Dendritic cell treated with granulocyte-macrophage colony-stimulating factor and Interleukin-4, amounts not matched to agents 40 ng/mL and 50 ng/mL, for 4 days (primary cell): ENCODE results near the gene ENKUR.
A peak's percentile ranks its signal among the peaks of the same experiment; 100 is the strongest.

ENCODE experiments used
- H3K27ac Mint-ChIP-seq: one replicate; pipeline ENCODE4 v1.8.0; 2022; ENCODE audit warnings: mild to moderate bottlenecking, mixed read lengths
- H3K27me3 Mint-ChIP-seq: one replicate; pipeline ENCODE4 v1.8.0; 2022; ENCODE audit warnings: mild to moderate bottlenecking, mixed read lengths
- H3K36me3 Mint-ChIP-seq: one replicate; pipeline ENCODE4 v1.8.0; 2022; ENCODE audit warnings: low read depth, mixed read lengths
- H3K4me1 Mint-ChIP-seq: one replicate; pipeline ENCODE4 v1.8.0; 2022; ENCODE audit warnings: low read depth, mixed read lengths
- H3K4me3 Mint-ChIP-seq: one replicate; pipeline ENCODE4 v1.8.0; 2022; ENCODE audit warnings: mild to moderate bottlenecking, moderate library complexity, mixed read lengths
- H3K9me3 Mint-ChIP-seq: one replicate; pipeline ENCODE4 v1.8.0; 2022; ENCODE audit warnings: mixed read lengths
- intact Hi-C: fragments of 100-400 bp; cut with micrococcal nuclease; formaldehyde crosslinking; loops from one replicate; pipeline ENCODE4 v1.15.0; 2022

Gene ENKUR, protein sequence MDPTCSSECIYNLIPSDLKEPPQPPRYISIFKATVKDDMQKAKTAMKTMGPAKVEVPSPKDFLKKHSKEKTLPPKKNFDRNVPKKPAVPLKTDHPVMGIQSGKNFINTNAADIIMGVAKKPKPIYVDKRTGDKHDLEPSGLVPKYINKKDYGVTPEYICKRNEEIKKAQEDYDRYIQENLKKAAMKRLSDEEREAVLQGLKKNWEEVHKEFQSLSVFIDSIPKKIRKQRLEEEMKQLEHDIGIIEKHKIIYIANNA

GRCh38 chr10:25015828-25016375 lies at the start of gene ENKUR:
ENKUR (minus strand) TSS chr10:25016158; CDS start chr10:25015936, 222 bp downstream.
- Mint-ChIP-seq H3K27me3 (no peaks in the 10 kb centered on the region), H3K27ac (peak within 1 kb of the TSS; percentile 97), H3K4me1 (peaks cover 21% of the 10 kb centered on the region), H3K9me3 (no peaks in the 10 kb centered on the region), H3K4me3 (peak within 1 kb of the TSS; percentile 81), H3K36me3 (peaks cover 6% of the 10 kb centered on the region)
- intact Hi-C loops = loop anchor here (1.0 to 10.0 kb wide), 2 partner anchors 151 to 292 kb away; no protein-coding TSS in a partner anchor

DNA sequence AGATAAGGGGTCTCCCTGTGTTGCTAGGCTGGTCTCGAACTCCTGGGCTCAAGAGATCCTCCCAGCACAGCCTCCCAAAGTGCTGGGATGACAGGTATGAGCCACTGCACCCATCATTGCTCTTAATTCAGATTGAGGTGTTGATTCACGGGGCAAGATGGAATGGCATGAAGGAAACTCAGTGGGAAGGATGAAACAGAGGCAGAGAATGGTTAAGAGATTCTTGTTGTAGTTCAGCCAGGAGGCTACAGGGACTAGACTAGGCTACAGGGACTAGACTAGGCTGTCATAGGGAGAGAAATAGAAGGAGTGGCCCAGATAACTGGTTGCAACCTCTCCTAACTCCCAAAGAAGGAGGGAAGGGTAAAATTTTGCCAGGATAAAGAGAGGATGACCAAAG lies 48.4 kb upstream of the ENKUR start:
- intact Hi-C loops = no loop called here
- Mint-ChIP-seq H3K36me3 (no peaks in the 10 kb centered on the region), H3K27ac (no peak overlapping the region), H3K27me3 (peaks cover 3% of the 10 kb centered on the region), H3K4me1 (no peaks in the 10 kb centered on the region), H3K4me3 (no peak overlapping the region), H3K9me3 (no peaks in the 10 kb centered on the region)

GRCh38 chr10:25063644-25064043 lies 47.7 kb upstream of the ENKUR start:
- Mint-ChIP-seq H3K4me1 (no peaks in the 10 kb centered on the region), H3K4me3 (no peak overlapping the region), H3K27ac (no peak overlapping the region), H3K36me3 (no peaks in the 10 kb centered on the region), H3K27me3 (peaks cover 3% of the 10 kb centered on the region), H3K9me3 (no peaks in the 10 kb centered on the region)
- intact Hi-C loops = no loop called here

DNA sequence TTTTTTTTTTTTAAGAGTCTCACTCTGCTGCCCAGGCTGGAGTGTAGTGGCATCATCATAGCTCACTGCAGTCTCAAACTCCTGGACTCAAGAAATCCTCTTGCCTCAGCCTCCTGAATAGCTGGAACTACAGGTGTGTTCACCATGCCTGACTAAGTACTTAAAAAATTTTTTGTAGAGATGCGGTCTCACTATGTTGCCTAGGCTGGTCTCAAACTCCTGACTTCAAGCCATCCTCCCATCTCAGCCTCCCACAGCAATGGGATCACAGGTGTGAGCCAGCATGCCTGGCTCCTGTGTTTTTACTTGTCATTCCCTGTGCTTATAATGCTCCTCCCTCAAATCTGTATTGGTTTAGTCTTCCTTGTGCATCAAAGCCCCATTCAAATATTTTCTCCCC lies 47.2 kb upstream of the ENKUR start:
- intact Hi-C loops = no loop called here
- Mint-ChIP-seq H3K27me3 (peaks cover 3% of the 10 kb centered on the region), H3K4me1 (no peaks in the 10 kb centered on the region), H3K9me3 (no peaks in the 10 kb centered on the region), H3K27ac (no peak overlapping the region), H3K4me3 (no peak overlapping the region), H3K36me3 (no peaks in the 10 kb centered on the region)

DNA sequence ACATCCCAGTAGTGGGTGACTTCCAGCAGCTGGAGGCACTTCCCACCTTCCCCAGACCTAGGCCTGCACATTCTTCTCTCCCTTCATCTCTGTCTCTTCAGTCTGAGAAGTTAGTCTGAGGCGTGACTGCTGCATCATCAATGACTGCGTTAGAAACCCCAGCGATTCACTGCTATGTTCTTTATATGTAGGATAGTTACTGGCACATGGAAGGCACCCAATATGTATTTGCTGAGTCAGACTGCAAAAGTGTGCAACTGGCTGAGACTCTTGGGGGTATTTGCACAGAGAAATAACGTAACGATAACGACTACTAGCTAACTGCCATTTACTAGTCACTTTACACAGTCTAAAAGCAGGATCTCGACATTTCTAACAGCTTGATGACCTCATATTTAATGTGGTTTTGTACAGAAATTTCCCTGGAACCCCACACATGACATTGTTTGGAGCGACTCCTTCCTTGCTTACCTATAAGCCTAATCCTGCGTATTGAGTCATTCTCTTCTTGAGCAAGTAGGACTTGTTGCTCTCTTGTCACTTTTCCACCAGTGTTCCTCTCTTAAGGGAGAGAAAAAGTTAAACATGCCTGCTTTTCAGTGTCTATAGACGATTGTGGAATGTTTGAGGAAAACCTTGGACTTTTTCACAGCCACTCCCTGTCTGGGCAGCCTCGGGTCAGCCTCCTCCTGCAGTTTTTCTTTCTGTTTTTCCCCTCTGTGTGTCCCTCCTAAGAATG lies 45.9 kb upstream of the ENKUR start:
- H3K36me3 Mint-ChIP-seq = no peaks in the 10 kb centered on the region

DNA sequence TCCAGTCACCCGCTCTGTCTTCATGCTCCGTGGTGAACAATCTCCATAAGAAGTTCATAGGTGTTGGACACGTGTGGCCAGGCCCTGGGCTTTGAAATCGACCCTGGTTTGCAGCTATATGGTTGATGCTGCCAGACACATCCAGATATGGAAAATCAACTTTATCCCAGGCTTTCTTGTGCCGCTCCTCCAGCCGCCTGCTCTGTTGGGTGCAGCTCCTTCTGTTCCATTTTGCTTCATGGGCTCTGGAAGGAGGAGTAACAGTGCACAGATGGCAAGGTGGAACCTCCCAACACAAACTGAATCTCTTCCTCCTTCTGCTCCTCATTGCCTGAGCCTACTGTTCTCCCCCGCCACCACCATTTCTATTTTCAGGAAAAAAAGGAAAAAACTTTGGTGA lies 45.2 kb upstream of the ENKUR start:
- no peaks in the 10 kb centered on the region for H3K36me3 Mint-ChIP-seq
- no peak overlapping the region for H3K27ac Mint-ChIP-seq
- no peaks in the 10 kb centered on the region for H3K9me3 Mint-ChIP-seq
- H3K27me3 Mint-ChIP-seq = no peaks in the 10 kb centered on the region
- intact Hi-C loops = no loop called here
- H3K4me1 Mint-ChIP-seq = no peaks in the 10 kb centered on the region
- H3K4me3 Mint-ChIP-seq = no peak overlapping the region

More for the DNA sequence above, 45.9 kb upstream of the ENKUR start:
- Mint-ChIP-seq H3K27ac (no peak overlapping the region), H3K4me1 (no peaks in the 10 kb centered on the region), H3K27me3 (no peaks in the 10 kb centered on the region), H3K9me3 (no peaks in the 10 kb centered on the region), H3K4me3 (no peak overlapping the region)
- intact Hi-C loops = no loop called here

DNA sequence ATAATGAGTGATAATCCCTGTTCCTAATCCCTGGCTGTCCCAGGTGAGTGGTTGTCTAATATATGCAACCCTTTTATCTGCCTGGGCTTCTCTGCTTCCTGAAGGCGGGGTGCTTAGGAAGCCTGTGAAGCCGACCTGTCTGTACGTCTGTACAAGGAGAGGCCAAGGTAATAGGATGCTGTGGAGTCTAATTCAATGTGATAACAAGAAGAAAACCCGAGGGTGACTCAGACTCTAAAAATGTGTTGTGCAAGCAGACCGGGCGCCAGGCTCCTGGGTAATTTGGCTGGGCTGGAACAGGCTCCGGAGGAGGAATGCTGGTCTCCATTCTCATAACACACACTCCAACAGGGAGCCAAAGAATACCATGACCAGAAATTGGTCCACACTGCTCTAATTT lies 44.0 kb upstream of the ENKUR start:
- Mint-ChIP-seq H3K27ac (no peak overlapping the region), H3K36me3 (no peaks in the 10 kb centered on the region), H3K4me1 (no peaks in the 10 kb centered on the region), H3K9me3 (no peaks in the 10 kb centered on the region), H3K27me3 (no peaks in the 10 kb centered on the region), H3K4me3 (no peak overlapping the region)
- intact Hi-C loops = no loop called here

DNA sequence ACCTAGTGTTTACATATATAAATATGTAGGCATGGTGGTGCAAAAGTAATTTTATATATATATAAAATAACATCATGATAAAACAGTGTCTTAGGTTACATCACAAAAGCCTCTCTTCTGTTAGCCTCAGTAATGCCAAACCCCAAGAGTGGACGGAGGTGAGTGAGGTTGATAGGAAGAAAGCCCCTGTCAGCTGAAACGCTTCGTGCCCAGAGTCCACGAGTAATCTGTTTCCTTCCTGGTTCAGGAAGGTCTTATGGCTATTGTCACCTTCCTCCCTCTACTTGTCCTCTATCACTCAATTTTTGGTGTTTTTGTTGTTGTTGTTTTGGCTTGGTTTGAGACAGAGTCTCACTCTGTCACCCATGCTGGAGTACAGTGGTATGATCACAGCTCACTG lies 41.9 kb upstream of the ENKUR start:
- Mint-ChIP-seq H3K27ac (no peak overlapping the region), H3K4me1 (no peaks in the 10 kb centered on the region), H3K4me3 (no peak overlapping the region), H3K27me3 (no peaks in the 10 kb centered on the region), H3K36me3 (no peaks in the 10 kb centered on the region), H3K9me3 (no peaks in the 10 kb centered on the region)
- intact Hi-C loops = no loop called here

DNA sequence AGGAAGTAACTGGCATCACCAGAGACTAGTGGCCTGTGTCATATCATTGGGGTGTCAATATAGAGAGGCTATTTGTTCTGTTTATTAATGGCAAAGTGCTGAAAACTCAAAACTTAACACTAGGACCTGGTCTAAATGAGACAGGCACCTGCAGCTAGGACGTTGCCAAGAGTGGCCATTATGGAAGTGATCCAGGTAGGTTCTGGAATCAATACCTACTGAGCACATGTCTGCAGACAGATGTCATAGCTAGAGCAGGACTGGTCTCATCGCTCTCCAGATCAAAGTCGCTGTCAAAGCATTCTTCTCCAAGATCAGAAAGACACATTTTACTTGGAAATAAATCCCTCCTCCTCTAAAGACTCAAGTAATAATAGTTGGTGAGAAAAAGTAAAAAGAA lies 40.8 kb upstream of the ENKUR start:
- Mint-ChIP-seq H3K27ac (no peak overlapping the region), H3K9me3 (no peaks in the 10 kb centered on the region), H3K27me3 (no peaks in the 10 kb centered on the region), H3K4me1 (no peaks in the 10 kb centered on the region), H3K36me3 (no peaks in the 10 kb centered on the region), H3K4me3 (no peak overlapping the region)
- intact Hi-C loops = no loop called here

DNA sequence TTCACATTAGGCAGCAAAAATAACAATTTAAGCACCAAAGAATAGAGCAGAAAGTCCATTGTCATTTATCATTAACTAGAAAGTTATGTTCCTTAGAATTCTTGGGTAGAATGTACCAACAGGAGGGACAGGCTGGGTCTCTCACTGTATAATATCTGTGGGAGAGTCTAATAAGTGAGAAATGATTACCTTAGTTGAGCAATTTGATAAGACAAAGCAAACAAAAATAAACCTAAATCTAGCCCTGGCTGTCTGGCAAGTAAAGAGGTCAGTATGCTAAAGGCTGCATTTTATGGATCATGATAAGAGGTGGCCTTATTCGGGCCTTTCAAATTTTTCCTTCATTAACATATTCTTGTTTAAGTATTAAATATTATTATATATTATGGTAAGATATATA lies 36.1 kb upstream of the ENKUR start:
- Mint-ChIP-seq H3K27me3 (peaks cover 2% of the 10 kb centered on the region), H3K4me1 (no peaks in the 10 kb centered on the region), H3K9me3 (no peaks in the 10 kb centered on the region), H3K36me3 (no peaks in the 10 kb centered on the region), H3K27ac (no peak overlapping the region), H3K4me3 (no peak overlapping the region)
- intact Hi-C loops = no loop called here

DNA sequence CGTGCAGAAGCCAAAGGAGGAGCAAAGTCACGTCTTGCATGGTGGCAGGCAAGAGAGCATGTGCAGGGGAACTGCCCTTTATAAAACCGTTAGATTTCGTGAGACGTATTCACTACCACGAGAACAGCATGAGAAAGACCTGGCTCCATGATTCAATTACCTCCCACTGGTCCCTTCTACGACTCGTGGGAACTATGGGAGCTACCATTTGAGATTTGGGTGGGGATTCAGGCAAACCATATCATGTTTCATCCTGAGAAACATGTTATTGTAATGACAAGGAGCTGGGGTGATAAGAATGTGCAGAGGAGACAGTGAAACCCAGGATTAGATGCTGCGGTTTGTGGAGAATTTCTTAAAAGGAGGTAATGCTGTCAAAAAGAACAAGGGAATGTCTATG lies 34.4 kb upstream of the ENKUR start:
- Mint-ChIP-seq H3K36me3 (no peaks in the 10 kb centered on the region), H3K27me3 (peaks cover 2% of the 10 kb centered on the region)

DNA sequence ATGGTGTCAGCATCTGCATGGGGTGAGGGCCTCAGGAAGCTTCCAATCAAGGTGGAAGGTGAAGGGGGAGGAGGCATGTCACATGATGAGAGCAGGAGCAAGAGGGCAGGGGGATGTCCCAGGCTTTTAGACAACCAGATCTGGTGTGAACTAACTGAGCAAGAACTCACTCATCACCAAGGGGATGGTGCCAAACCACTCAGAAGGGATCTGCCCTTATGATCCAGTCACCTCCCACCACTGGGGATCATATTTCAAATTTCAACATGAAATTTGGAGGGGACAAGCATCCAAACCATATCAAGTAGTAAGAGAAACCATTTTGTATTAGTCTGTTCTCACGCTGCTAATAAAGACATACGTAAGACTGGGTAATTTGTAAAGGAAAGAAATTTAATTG lies 34.0 kb upstream of the ENKUR start:
- H3K36me3 Mint-ChIP-seq = no peaks in the 10 kb centered on the region
- H3K9me3 Mint-ChIP-seq = no peaks in the 10 kb centered on the region
- H3K4me3 Mint-ChIP-seq = no peak overlapping the region
- intact Hi-C loops = no loop called here
- no peak overlapping the region for H3K27ac Mint-ChIP-seq
- H3K27me3 Mint-ChIP-seq = peaks cover 2% of the 10 kb centered on the region
- H3K4me1 Mint-ChIP-seq = no peaks in the 10 kb centered on the region

More for the DNA sequence above, 34.4 kb upstream of the ENKUR start:
- no peaks in the 10 kb centered on the region for H3K9me3 Mint-ChIP-seq
- no peaks in the 10 kb centered on the region for H3K4me1 Mint-ChIP-seq
- intact Hi-C loops = no loop called here
- H3K4me3 Mint-ChIP-seq = no peak overlapping the region
- H3K27ac Mint-ChIP-seq = no peak overlapping the region

- H3K27me3 Mint-ChIP-seq = peaks cover 2% of the 10 kb centered on the region
- intact Hi-C loops = no loop called here
These were observed 32.5 kb upstream of the ENKUR start for GRCh38 chr10:25048450-25048849.

GRCh38 chr10:25047591-25048301 lies 31.8 kb upstream of the ENKUR start:
- intact Hi-C loops = no loop called here
- peaks cover 2% of the 10 kb centered on the region for H3K27me3 Mint-ChIP-seq

More at GRCh38 chr10:25048450-25048849, 32.5 kb upstream of the ENKUR start:
- Mint-ChIP-seq H3K27ac (no peak overlapping the region), H3K36me3 (no peaks in the 10 kb centered on the region), H3K9me3 (no peaks in the 10 kb centered on the region), H3K4me3 (no peak overlapping the region), H3K4me1 (no peaks in the 10 kb centered on the region)

More at GRCh38 chr10:25047591-25048301, 31.8 kb upstream of the ENKUR start:
- Mint-ChIP-seq H3K4me1 (no peaks in the 10 kb centered on the region), H3K36me3 (no peaks in the 10 kb centered on the region), H3K27ac (no peak overlapping the region), H3K9me3 (no peaks in the 10 kb centered on the region), H3K4me3 (no peak overlapping the region)
